ENCODE measurements around the gene FANCC.

DNA sequence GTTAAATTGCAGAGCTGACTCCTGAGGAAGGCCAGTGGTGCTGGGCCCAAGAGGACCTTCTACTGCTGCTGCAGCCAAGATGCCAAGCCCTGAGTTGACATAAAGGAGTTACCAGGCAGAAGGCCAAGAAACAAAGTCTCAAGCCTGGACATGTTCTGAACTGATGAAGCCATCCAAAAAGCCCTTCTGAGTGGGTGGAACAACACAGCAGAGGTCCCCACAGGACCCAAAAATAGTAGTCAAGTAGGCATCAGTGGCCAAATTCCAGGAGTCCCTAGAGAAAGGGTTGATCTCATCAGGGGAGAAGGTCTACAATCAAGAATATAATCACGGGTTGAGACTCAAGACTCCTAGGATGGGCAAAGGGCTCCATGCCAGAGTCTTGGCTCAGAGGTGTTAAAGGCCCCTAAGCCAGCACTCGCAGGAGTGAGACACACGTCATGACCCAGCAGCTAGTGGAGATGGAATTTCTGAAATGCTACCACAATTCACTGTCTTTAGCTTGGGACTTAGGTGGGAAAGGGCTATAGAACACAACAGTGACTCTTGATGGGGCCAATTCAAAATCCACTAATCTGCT, 119.7 kb downstream of the FANCC start:
- TF ChIP-seq POLR2A (IDR thresholded peaks at IDR 0.05) (no peak), CTCF (IDR thresholded peaks at IDR 0.05) (no peak)
